Fibroblast of lung (primary cell): Measurements from ENCODE around the gene CYP11A1.

Experiments used
- EZH2 ChIP-seq: IDR thresholded peaks from 2 replicates; pipeline ENCODE4 v1.5.1; 2012; ENCODE audit warnings: low read length, control low read depth, mild to moderate bottlenecking; ENCODE audit errors: missing control alignments
- TF ChIP-seq, protein P1 (sequence below), 2 donors: IDR thresholded peaks in 1 of 2; conservative IDR thresholded peaks in 1 of 2; 1 replicate in 1 of 2; 2 replicates in 1 of 2; pipeline ENCODE4 v1.5.1; 2011 to 2012; ENCODE audit warnings: low read length in 2 of 2, control low read depth in 1 of 2, inconsistent platforms in 1 of 2, low read depth in 1 of 2, mild to moderate bottlenecking in 1 of 2

DNA sequence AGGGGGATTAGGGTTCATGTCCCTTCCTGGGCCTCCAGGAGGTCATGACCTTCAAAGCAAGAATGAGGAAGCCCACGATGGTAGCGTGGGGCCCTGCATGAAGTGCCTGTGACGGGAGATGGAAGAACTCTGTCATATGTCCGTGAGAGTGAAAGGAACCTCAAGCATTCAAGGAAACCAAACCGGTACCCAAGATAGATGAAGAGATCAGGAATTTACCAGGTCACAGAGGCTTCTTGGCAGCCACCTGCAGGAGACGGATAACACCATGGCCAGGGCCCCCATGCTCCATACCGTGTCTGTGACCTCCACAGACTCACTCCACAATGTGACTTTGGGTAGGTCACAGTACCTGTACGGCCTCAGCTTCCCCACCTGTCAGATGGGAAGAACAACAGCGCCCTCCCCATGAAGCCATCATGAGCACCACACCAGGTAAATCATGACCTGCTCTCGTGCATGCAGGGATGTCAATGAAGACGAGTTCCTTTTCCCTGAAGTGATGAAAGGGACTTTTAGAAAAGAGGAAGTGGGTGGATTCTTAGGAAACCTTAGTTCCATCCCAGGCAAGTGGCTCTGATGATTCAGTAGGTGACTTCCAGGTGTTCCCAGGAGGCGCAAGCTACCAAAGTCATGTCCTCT, 23.3 kb upstream of the CYP11A1 start:
- TF ChIP-seq EZH2, result no peak
- TF ChIP-seq, protein P1, sequence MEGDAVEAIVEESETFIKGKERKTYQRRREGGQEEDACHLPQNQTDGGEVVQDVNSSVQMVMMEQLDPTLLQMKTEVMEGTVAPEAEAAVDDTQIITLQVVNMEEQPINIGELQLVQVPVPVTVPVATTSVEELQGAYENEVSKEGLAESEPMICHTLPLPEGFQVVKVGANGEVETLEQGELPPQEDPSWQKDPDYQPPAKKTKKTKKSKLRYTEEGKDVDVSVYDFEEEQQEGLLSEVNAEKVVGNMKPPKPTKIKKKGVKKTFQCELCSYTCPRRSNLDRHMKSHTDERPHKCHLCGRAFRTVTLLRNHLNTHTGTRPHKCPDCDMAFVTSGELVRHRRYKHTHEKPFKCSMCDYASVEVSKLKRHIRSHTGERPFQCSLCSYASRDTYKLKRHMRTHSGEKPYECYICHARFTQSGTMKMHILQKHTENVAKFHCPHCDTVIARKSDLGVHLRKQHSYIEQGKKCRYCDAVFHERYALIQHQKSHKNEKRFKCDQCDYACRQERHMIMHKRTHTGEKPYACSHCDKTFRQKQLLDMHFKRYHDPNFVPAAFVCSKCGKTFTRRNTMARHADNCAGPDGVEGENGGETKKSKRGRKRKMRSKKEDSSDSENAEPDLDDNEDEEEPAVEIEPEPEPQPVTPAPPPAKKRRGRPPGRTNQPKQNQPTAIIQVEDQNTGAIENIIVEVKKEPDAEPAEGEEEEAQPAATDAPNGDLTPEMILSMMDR (conservative IDR thresholded peaks at IDR 0.05 in 1 of 2, IDR thresholded peaks at IDR 0.05 in 1 of 2; ENCODE audit: low read depth in 1 of 2, low read length in 2 of 2), result no peak
